Gastroesophageal sphincter (tissue), 3 donors: ENCODE results near the gene ATP9B.

Source experiments
- CTCF ChIP-seq, 4 experiments: fragments of 200-600 bp in 2 of 4; fragments of 450-650 bp in 2 of 4; sonication (generic) in 1 of 4; IDR thresholded peaks; one replicate each; pipeline ENCODE4 v1.5.1; 2017 to 2019; ENCODE audit warnings: antibody characterized with exemption in 4 of 4, mild to moderate bottlenecking in 2 of 4, moderate library complexity in 2 of 4
- EP300 ChIP-seq: sonication (generic); formaldehyde crosslinking; IDR thresholded peaks from one replicate; pipeline ENCODE4 v1.6.1; 2017; ENCODE audit warnings: antibody characterized with exemption, mild to moderate bottlenecking
- POLR2A ChIP-seq, 2 donors: fragments of 450-650 bp; IDR thresholded peaks; one replicate each; pipeline ENCODE4 v1.6.1; 2017; ENCODE audit warnings: antibody characterized with exemption in 2 of 2, mild to moderate bottlenecking in 2 of 2, moderate library complexity in 1 of 2
- POLR2AphosphoS5 ChIP-seq: sonication (generic); formaldehyde crosslinking; IDR thresholded peaks from one replicate; pipeline ENCODE4 v1.6.1; 2017; ENCODE audit warnings: antibody characterized with exemption

- no peak for TF ChIP-seq CTCF (IDR thresholded peaks at IDR 0.05)
- no peak for TF ChIP-seq POLR2AphosphoS5
- TF ChIP-seq EP300, result no peak
- no peak for TF ChIP-seq POLR2A (IDR thresholded peaks at IDR 0.05)
Measured at GRCh38 chr18:79258447-79258846, 189.3 kb downstream of the ATP9B start.
